ENCODE measurements around the gene MACF1. TPM values are rescaled to one million over a fixed set of nuclear protein-coding genes. Genes with fewer than 3 reads are reported as not detected.

Gene MACF1
- polyA plus RNA-seq, 1 of the 3 experiments (the other 2 are of a cell fraction) = 37.6 TPM

DNA sequence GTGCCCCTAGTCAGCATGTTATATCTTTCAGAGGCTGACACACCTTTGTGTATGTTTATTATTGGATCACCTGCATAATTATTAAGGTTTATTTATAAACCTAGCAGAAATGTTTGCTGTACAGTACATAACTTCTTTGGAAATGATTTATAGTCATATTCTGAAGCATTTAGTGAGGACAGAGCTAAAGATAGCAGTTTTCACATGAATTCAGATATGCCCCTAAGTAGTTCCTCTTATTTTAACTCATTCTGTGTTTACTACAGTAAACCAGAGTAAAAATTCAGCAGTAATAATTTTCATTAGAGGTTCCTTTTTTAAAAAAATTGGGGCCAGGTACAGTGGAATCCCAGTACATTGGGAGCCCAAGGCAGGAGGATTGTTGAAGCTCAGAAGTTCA lies 265.5 kb downstream of the MACF1 start:
- H3K36me3 ChIP-seq (replicated peaks in 1 of 2; ENCODE audit: control insufficient read depth in 1 of 2, insufficient read depth in 2 of 2, low read length in 1 of 2) = peaks cover 68 to 77% of the 10 kb centered on the region in 2 experiments

DNA sequence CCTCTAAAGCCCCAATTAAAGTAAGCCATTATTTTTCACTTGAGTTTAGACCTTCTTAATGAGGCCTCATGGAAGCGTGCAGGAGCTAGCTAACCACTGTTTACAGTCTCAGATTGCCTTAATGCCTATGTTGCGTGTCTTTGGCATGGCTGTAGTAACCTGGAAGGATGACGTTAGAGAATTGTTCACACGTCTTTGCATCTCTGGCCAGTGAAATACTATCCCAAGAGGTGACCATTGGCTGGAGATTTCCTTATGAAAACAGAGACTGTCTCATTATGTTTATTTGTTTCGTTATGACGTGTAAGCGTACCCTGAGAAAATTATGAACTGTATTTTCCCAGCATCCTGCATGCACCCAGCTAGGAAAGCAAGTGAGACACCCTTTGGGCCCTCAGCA lies 268.3 kb downstream of the MACF1 start:
- Histone ChIP-seq H3K4me1 (ENCODE audit: control insufficient read depth in 1 of 2, insufficient read depth in 2 of 2, low read depth in 1 of 2, low read length in 1 of 2) (no peaks in the 10 kb centered on the region), H3K9ac (no peak overlapping the region), H3K9me3 (no peaks in the 10 kb centered on the region), H2AFZ (ENCODE audit: low read depth) (no peak overlapping the region), H3K4me3 (ENCODE audit: low read depth in 2 of 2, low read length in 1 of 2) (no peak overlapping the region), H3K4me2 (no peak overlapping the region), H3F3A (replicated peaks; ENCODE audit: insufficient read depth) (peaks cover 9% of the 10 kb centered on the region), H3K27me3 (ENCODE audit: insufficient read depth) (no peaks in the 10 kb centered on the region), H3K36me3 (replicated peaks in 1 of 2; ENCODE audit: control insufficient read depth in 1 of 2, insufficient read depth in 2 of 2, low read length in 1 of 2) (peaks cover 56 to 58% of the 10 kb centered on the region in 2 experiments), H3K27ac (ENCODE audit: low read depth in 2 of 2, low read length in 1 of 2) (no peak overlapping the region), H3K79me2 (ENCODE audit: insufficient read depth) (no peaks in the 10 kb centered on the region), H4K20me1 (ENCODE audit: insufficient read depth) (no peaks in the 10 kb centered on the region), H3K9me2 (no peaks in the 10 kb centered on the region)
- CTCF ChIA-PET = interaction anchor here (0.9 to 1.7 kb wide), 3 partner anchors 16 to 67 kb away, joined by 3 to 6 read pairs (median 3); no protein-coding TSS in a partner anchor
- DNase-seq = no peak
- TF ChIP-seq EP300 (IDR thresholded peaks at IDR 0.05; ENCODE audit: borderline replicate concordance in 1 of 2, low read depth in 1 of 2, low read length in 1 of 2) = no peak
- POLR2A ChIA-PET = no interaction called here
- WGBS (ENCODE audit: low lambda C conversion rate) = 98% methylated on average over 7 of the region's 7 CpGs

More for the DNA sequence above, 265.5 kb downstream of the MACF1 start:
- Histone ChIP-seq H3K4me3 (ENCODE audit: low read depth in 2 of 2, low read length in 1 of 2) (no peak overlapping the region), H4K20me1 (ENCODE audit: insufficient read depth) (no peaks in the 10 kb centered on the region), H3K9ac (no peak overlapping the region), H3K9me2 (no peaks in the 10 kb centered on the region), H3K4me1 (ENCODE audit: control insufficient read depth in 1 of 2, insufficient read depth in 2 of 2, low read depth in 1 of 2, low read length in 1 of 2) (no peaks in the 10 kb centered on the region), H3K79me2 (ENCODE audit: insufficient read depth) (no peaks in the 10 kb centered on the region), H3K27ac (ENCODE audit: low read depth in 2 of 2, low read length in 1 of 2) (no peak overlapping the region), H3F3A (replicated peaks; ENCODE audit: insufficient read depth) (peaks cover 14% of the 10 kb centered on the region), H3K4me2 (no peak overlapping the region), H2AFZ (ENCODE audit: low read depth) (no peak overlapping the region), H3K9me3 (no peaks in the 10 kb centered on the region), H3K27me3 (ENCODE audit: insufficient read depth) (no peaks in the 10 kb centered on the region)
- DNase-seq = no peak
- ChIA-PET CTCF (interaction anchor here (1.2 to 2.6 kb wide), 4 partner anchors 8 to 504 kb away, joined by 3 to 6 read pairs (median 4); no protein-coding TSS in a partner anchor), POLR2A (no interaction called here)
- TF ChIP-seq POLR2AphosphoS5 (IDR thresholded peaks at IDR 0.05; ENCODE audit: low read depth, low read length) (no peak), SIN3A (IDR thresholded peaks at IDR 0.05; ENCODE audit: borderline replicate concordance, low read depth, low read length) (no peak), JUND (IDR thresholded peaks at IDR 0.05) (no peak), USF1 (IDR thresholded peaks at IDR 0.05; ENCODE audit: borderline replicate concordance, low read depth) (no peak), SMC3 (IDR thresholded peaks at IDR 0.05; ENCODE audit: low read depth, low read length) (no peak), RXRA (IDR thresholded peaks at IDR 0.05; ENCODE audit: borderline replicate concordance, low read depth) (no peak), TEAD4 (IDR thresholded peaks at IDR 0.05; ENCODE audit: borderline replicate concordance, insufficient read depth) (no peak), FOXM1 (IDR thresholded peaks at IDR 0.05; ENCODE audit: low read depth) (no peak), YY1 (IDR thresholded peaks at IDR 0.05; ENCODE audit: low read depth) (no peak), TCF12 (IDR thresholded peaks at IDR 0.05) (no peak), RFX5 (IDR thresholded peaks at IDR 0.05; ENCODE audit: low read length) (no peak)
- TF ChIP-seq, protein P1, sequence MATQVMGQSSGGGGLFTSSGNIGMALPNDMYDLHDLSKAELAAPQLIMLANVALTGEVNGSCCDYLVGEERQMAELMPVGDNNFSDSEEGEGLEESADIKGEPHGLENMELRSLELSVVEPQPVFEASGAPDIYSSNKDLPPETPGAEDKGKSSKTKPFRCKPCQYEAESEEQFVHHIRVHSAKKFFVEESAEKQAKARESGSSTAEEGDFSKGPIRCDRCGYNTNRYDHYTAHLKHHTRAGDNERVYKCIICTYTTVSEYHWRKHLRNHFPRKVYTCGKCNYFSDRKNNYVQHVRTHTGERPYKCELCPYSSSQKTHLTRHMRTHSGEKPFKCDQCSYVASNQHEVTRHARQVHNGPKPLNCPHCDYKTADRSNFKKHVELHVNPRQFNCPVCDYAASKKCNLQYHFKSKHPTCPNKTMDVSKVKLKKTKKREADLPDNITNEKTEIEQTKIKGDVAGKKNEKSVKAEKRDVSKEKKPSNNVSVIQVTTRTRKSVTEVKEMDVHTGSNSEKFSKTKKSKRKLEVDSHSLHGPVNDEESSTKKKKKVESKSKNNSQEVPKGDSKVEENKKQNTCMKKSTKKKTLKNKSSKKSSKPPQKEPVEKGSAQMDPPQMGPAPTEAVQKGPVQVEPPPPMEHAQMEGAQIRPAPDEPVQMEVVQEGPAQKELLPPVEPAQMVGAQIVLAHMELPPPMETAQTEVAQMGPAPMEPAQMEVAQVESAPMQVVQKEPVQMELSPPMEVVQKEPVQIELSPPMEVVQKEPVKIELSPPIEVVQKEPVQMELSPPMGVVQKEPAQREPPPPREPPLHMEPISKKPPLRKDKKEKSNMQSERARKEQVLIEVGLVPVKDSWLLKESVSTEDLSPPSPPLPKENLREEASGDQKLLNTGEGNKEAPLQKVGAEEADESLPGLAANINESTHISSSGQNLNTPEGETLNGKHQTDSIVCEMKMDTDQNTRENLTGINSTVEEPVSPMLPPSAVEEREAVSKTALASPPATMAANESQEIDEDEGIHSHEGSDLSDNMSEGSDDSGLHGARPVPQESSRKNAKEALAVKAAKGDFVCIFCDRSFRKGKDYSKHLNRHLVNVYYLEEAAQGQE (IDR thresholded peaks at IDR 0.05; ENCODE audit: low read depth, low read length) = no peak
- TF ChIP-seq, protein P2, sequence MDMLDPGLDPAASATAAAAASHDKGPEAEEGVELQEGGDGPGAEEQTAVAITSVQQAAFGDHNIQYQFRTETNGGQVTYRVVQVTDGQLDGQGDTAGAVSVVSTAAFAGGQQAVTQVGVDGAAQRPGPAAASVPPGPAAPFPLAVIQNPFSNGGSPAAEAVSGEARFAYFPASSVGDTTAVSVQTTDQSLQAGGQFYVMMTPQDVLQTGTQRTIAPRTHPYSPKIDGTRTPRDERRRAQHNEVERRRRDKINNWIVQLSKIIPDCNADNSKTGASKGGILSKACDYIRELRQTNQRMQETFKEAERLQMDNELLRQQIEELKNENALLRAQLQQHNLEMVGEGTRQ (IDR thresholded peaks at IDR 0.05; ENCODE audit: borderline replicate concordance, low read depth, low read length) = no peak

All from SK-N-SH (cell line).